ENCODE results near the gene METTL9.
"Not testable (repeated sequence)": the region's sequence is repeated elsewhere in the genome, so short reads cannot be mapped to it uniquely, and the experiment has no call there.

The METTL9 gene

GRCh38 chr16:21610766-21611165, 11.4 kb downstream of the METTL9 start:
- no peak for DNase-seq (ENCODE audit: low read depth)

- DNase-seq (ENCODE audit: low read depth) = peak; percentile 88
Measured at GRCh38 chr16:21611198-21611555, 11.8 kb downstream of the METTL9 start.

DNA sequence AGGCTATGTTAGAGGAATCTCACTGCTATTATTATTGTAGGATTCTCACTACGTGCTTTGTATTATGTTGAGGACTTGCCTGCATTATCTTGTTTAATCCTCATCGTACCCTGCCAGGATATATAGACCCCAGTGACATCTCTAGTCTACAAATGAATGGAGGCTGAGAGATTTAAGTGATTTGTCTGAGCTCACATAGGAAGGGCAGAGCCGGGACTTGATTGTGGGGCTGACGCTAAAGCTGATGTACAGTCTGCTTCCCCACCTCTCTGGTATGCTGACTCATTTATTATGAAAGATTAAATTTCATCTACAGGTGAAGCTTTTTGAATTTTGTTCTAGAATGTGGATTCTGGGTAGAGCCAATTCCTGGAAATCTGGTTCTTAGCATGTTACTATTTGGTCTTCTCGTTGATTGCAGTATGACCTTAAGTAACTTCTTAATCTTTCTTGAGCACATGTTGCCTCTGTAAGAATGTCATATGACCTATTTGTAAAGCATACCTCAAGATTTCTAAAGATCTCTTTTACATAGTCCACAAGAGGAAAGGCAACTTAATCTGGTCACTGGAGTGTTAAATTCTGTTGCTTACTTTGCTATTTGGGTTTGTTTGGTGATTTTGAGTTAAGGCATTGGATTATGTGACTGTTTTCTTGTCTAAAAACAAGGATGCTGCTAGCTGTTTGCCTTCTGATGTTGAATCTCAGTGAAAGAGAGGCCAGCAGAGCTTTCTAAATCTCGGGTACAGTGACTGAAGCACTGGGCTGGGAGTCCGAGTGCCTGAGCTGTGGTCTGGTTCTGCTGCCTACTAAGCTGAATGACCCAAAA, 12.4 kb downstream of the METTL9 start:
- DNase-seq (ENCODE audit: low read depth) = peak; percentile 63

GRCh38 chr16:21613361-21613760, 14.0 kb downstream of the METTL9 start:
- DNase-seq (ENCODE audit: low read depth) = no peak

DNA sequence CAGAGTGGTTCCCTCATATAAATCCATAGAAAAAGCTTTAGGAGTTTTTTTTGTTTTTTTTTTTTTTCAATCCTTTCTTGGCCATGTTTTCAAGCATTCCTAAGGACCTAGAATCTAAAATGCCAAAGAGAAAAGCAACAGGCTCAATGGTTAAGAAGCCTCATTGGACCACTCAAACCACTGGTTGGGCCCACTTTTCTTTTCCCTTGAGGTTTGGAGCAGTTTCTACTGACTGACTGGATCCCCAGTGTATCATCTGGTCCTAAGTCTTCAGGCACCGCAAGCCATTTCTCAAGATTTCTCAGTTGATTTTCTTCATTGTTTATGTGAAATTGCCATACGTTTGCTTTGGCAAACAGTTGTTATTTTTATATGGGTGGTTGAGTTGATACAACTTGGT, 14.4 kb downstream of the METTL9 start:
- DNase-seq (ENCODE audit: low read depth) = peak; percentile 22

GRCh38 chr16:21614896-21615295, 15.5 kb downstream of the METTL9 start:
- DNase-seq (ENCODE audit: low read depth) = no peak

DNA sequence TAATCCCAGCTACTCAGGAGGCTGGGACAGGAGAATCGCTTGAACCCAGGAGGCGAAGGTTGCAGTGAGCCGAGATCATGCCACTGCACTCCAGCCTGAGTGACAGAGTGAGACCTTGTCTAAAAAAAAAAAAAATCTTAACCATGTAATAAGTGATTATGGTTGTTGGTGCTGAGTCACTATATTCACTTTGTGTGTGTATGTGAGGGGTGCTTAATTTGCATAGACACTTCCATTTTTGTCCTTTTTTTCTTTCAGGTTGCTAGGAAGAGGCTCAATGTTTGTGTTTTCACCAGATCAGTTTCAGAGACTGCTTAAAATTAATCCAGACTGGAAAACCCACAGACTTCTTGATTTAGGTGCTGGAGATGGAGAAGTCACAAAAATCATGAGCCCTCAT, 18.2 kb downstream of the METTL9 start:
- DNase-seq (ENCODE audit: low read depth) = no peak

DNA sequence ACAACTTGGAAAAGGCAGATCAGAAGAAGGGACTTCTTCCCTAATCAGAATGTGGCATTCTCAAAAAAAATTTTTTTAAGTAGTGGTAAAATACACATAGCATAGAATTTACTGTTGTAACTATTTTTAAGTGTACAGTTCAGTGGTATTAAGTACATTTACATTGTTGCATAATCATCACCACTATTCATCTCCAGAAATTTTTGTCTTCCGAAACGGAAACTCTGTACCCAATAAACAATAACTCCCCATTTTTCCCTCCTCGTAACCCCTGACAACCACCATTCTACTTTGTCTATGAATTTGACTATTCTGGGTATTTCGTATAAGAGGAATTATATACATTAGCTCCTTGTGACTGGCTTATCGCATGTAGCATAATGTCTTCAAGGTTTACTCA, 18.9 kb downstream of the METTL9 start:
- DNase-seq (ENCODE audit: low read depth) = no peak

- DNase-seq (ENCODE audit: low read depth) = no peak
Measured at GRCh38 chr16:21619765-21620425, 20.5 kb downstream of the METTL9 start.

- DNase-seq (ENCODE audit: low read depth) = no peak
Measured at GRCh38 chr16:21620592-21620991, 21.2 kb downstream of the METTL9 start.

GRCh38 chr16:21622545-21622944, 23.2 kb downstream of the METTL9 start:
- DNase-seq (ENCODE audit: low read depth) = no peak

- DNase-seq (ENCODE audit: low read depth) = no peak
Measured at GRCh38 chr16:21625026-21625425, 25.6 kb downstream of the METTL9 start.

DNA sequence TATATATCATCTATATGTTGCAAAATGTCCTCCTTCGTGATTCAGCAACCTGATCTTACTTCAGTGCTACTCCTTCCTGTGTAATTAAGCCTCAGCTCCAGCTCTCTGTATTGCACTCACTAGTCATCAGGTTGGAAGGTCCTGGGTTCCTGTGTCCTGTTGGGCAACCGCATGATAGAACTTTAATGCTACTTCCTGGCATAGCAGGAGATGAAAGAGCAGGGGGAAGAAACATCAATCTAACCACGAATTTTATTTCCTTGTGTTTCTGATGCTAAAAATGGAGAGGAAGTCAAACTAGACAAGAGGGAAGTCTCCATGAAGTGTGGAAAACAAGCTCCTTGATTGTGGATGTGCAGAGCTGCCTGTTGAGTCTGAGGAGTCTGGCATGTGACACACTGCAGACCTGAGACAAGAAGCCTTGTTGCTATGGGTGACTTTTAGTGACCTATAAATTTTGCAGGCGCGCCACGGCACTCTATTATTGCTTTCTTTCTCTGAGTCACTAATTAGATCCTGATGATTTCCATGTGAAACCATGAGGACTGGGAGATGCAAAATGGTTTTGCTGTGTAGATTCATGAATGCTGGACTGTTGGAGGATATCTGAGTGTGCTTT, 27.4 kb downstream of the METTL9 start:
- DNase-seq (ENCODE audit: low read depth) = peak; percentile 97

- no peak for DNase-seq (ENCODE audit: low read depth)
Measured at GRCh38 chr16:21628121-21628726, 28.8 kb downstream of the METTL9 start.

GRCh38 chr16:21628772-21629171, 29.4 kb downstream of the METTL9 start:
- DNase-seq (ENCODE audit: low read depth) = no peak

- not testable (repeated sequence) for DNase-seq (ENCODE audit: low read depth)
Measured at GRCh38 chr16:21629616-21630539, 30.5 kb downstream of the METTL9 start.

- not testable (repeated sequence) for DNase-seq (ENCODE audit: low read depth)
Measured at GRCh38 chr16:21630866-21631265, 31.5 kb downstream of the METTL9 start.

GRCh38 chr16:21631376-21631775, 32.0 kb downstream of the METTL9 start:
- not testable (repeated sequence) for DNase-seq (ENCODE audit: low read depth)

DNA sequence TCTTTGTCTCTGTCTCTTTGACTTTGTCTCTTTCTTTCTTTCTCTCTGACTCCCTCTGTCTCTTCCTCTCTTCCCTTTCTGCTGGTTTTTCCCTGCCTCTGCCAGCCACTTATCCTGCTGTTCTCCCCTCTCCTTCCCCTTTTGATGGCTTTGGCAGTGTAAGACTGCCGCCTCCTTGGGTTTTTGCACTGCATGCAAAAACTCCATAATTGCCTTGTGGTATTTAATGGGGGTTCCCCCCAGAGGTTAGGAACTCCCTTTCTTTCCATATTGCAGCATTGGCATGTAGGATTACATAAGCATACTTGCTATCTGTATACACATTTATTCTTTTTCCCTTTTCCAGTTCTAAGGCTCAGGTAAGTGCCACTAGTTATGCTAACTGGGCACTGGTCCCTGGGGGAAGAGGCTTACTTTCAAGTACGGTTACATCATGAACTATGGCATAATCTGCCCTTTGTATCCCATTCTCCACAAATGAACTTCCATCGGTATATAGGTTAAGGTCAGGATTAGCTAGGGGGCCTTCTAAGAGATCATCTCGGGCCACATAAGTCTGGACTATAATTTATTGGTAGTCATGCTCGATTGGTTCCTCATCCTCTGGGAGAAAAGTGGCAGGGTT, 32.7 kb downstream of the METTL9 start:
- not testable (repeated sequence) for DNase-seq (ENCODE audit: low read depth)

- DNase-seq (ENCODE audit: low read depth) = no peak
Measured at GRCh38 chr16:21634216-21634615, 34.8 kb downstream of the METTL9 start.

DNA sequence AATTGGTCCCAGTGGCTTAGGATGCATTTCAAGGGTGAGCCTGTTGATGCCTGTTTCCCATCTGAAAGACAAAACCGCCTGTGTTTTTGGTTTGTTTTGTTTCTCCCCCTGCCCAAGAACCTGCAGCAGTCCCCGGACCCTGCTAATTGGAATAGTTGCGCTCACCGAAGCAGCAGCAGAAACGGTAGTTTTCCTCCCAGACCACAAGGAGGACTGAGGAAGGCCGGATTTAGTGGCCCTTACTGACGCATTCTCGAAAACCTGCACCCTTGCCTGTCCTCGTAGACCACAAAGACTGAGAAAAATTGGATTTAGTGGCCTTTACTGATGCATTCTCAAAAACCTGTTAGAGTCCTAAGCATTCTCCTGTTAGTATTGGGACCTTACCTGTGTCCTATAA, 36.3 kb downstream of the METTL9 start:
- DNase-seq (ENCODE audit: low read depth) = not testable (repeated sequence)
